BLaER1 treated with 17β-estradiol and CSF1 and Interleukin-3, amounts not matched to agents 10 nM and 100 nM (cell line): ENCODE measurements around the gene HTR5A.

Source experiments
- H3K27ac ChIP-seq, 11 experiments: shearing (Covaris generic); formaldehyde crosslinking; 2 replicates each; pipeline ENCODE4 v1.8.1; 2022
- H3K27me3 ChIP-seq, 11 experiments: shearing (Covaris generic); formaldehyde crosslinking; 2 replicates each; pipeline ENCODE4 v1.8.1; 2022
- H3K36me3 ChIP-seq, 11 experiments: shearing (Covaris generic); formaldehyde crosslinking; 2 replicates each; pipeline ENCODE4 v1.8.1; 2022
- H3K4me1 ChIP-seq, 10 experiments: shearing (Covaris generic); formaldehyde crosslinking; 2 replicates each; pipeline ENCODE4 v1.8.1; 2022
- H3K4me2 ChIP-seq, 11 experiments: shearing (Covaris generic); formaldehyde crosslinking; 2 replicates each; pipeline ENCODE4 v1.8.1; 2022
- H3K4me3 ChIP-seq, 10 experiments: shearing (Covaris generic); formaldehyde crosslinking; 2 replicates each; pipeline ENCODE4 v1.8.1; 2022
- H3K9ac ChIP-seq, 11 experiments: shearing (Covaris generic); formaldehyde crosslinking; 2 replicates each; pipeline ENCODE4 v1.8.1; 2022
- H3K9me3 ChIP-seq, 11 experiments: shearing (Covaris generic); formaldehyde crosslinking; replicated peaks in 1 of 11; 2 replicates each; pipeline ENCODE4 v1.8.1; 2022
- H4K20me1 ChIP-seq, 11 experiments: shearing (Covaris generic); formaldehyde crosslinking; 2 replicates each; pipeline ENCODE4 v1.8.1; 2022
- Cebpa-rat ChIP-seq, 11 experiments: shearing (Covaris generic); IDR thresholded peaks; 2 replicates each; pipeline ENCODE4 v1.8.1; 2022

HTR5A gene

GRCh38 chr7:155123413-155123812 is 53.3 kb downstream of the HTR5A start:
- Histone ChIP-seq H3K27me3 (no peaks in the 10 kb centered on the region), H3K36me3 (no peaks in the 10 kb centered on the region), H3K4me3 (no peak overlapping the region), H3K9ac (no peak overlapping the region), H3K4me2 (no peak overlapping the region), H3K9me3 (peaks cover 12 to 27% (median 19%) of the 10 kb centered on the region in 11 experiments; a peak in 21 of 22 replicates), H3K27ac (no peak overlapping the region), H3K4me1 (no peaks in the 10 kb centered on the region), H4K20me1 (no peaks in the 10 kb centered on the region)
- TF ChIP-seq Cebpa-rat (IDR thresholded peaks at IDR 0.05) = no peak

DNA sequence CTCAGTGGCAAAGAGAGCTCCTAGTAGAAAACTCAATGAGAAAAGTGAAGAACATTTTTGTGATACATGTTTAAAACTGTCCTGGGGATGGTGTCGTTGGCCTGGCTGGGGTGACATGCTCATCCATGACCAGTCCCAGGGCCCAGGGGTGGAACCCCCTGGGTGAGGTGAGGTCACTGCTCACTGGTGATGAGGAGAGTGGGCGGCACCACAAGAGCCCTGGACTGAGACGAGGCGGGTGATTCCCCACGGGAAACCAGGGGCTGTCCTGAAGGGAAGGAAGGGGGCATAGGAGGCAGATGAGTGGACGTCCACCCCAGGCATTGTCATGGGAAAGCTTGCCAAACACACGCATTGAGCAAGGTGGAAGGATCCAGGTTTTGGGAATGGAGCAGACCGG is 54.6 kb downstream of the HTR5A start:
- TF ChIP-seq Cebpa-rat (IDR thresholded peaks at IDR 0.05) = no peak
- H3K27ac ChIP-seq = no peak overlapping the region
- no peak overlapping the region for H3K4me2 ChIP-seq
- no peaks in the 10 kb centered on the region for H4K20me1 ChIP-seq
- no peak overlapping the region for H3K9ac ChIP-seq
- no peaks in the 10 kb centered on the region for H3K27me3 ChIP-seq
- H3K4me3 ChIP-seq = no peak overlapping the region
- H3K4me1 ChIP-seq = no peaks in the 10 kb centered on the region
- H3K9me3 ChIP-seq = peaks cover 9 to 23% (median 15%) of the 10 kb centered on the region in 11 experiments; a peak in 21 of 22 replicates
- H3K36me3 ChIP-seq = no peaks in the 10 kb centered on the region

- Histone ChIP-seq H3K27me3 (no peaks in the 10 kb centered on the region), H3K4me3 (no peak overlapping the region), H3K4me1 (no peaks in the 10 kb centered on the region), H3K27ac (no peak overlapping the region), H3K9ac (no peak overlapping the region), H3K4me2 (no peak overlapping the region), H4K20me1 (no peaks in the 10 kb centered on the region), H3K9me3 (peaks cover 0 to 12% (median 0%) of the 10 kb centered on the region in 11 experiments; a peak in 6 of 22 replicates), H3K36me3 (no peaks in the 10 kb centered on the region)
- no peak for TF ChIP-seq Cebpa-rat (IDR thresholded peaks at IDR 0.05)
Observed at GRCh38 chr7:155129186-155129585, 59.1 kb downstream of the HTR5A start.

DNA sequence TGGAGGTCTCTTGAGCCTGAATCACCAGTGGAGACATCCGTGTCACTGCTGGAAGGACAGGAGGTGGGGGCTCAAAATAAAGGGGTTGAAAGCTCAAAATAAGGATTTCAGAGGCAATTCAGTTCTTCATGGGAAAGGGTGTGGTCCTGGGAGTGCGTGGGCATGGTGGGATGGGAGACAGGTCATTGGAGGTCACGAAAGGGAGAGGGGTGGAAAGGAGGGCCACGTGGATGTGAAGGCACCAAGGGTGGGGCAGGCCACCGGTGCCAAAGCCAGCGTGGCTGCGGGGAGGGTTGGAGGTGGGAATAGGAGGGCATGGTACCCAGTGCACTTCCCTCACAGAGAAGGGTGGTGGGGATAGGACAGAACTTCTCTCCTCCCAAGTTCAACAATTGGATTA is 59.7 kb downstream of the HTR5A start:
- Histone ChIP-seq H3K27me3 (no peaks in the 10 kb centered on the region), H3K4me2 (no peak overlapping the region), H3K4me1 (no peaks in the 10 kb centered on the region), H4K20me1 (no peaks in the 10 kb centered on the region), H3K9ac (no peak overlapping the region), H3K36me3 (no peaks in the 10 kb centered on the region), H3K27ac (no peak overlapping the region), H3K9me3 (peaks cover 0 to 12% (median 0%) of the 10 kb centered on the region in 11 experiments; a peak in 6 of 22 replicates), H3K4me3 (no peak overlapping the region)
- TF ChIP-seq Cebpa-rat (IDR thresholded peaks at IDR 0.05) = no peak

DNA sequence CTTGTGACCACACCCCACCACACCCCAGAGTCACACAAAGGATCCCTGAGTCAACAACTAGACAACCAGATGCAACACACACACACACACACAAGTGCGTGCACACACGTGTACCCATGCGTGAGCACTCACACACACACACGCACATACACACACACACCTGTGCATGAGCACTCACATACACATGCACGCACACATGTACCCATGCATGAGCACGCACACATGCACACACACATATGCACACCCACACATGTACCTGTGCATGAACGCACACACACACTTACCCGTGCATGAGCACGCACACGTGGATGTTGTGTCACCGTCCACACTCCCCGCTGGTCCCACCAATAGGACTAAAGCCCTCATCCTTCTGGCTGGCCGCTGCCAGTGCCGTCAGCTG is 60.4 kb downstream of the HTR5A start:
- Histone ChIP-seq H3K9ac (no peak overlapping the region), H3K4me1 (no peaks in the 10 kb centered on the region), H3K9me3 (peaks cover 0 to 12% (median 0%) of the 10 kb centered on the region in 11 experiments; a peak in 6 of 22 replicates), H3K27me3 (no peaks in the 10 kb centered on the region), H3K27ac (no peak overlapping the region), H3K36me3 (no peaks in the 10 kb centered on the region), H3K4me3 (no peak overlapping the region), H4K20me1 (no peaks in the 10 kb centered on the region), H3K4me2 (no peak overlapping the region)
- no peak for TF ChIP-seq Cebpa-rat (IDR thresholded peaks at IDR 0.05)

DNA sequence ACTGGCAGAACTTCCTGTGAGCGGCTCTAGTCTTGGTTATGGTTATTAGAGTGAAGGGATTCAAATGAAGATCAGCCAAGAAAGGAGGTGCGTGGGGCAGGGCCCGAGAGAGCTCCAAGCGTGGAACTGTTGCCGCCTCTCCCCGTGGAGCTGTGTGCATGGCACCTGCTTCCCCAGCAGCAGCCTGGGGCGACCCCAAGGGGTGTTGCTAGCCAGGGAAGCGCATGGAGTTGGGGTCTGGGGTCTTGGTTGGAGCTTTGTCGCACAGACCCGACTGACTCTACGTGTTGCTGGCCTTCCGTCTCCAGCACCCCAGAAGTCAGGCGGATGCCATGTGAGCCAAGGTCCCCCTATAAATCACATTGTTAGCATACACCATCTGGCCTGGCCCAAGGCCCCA is 61.0 kb downstream of the HTR5A start:
- H3K4me3 ChIP-seq = no peak overlapping the region
- H3K9ac ChIP-seq = no peak overlapping the region
- H3K36me3 ChIP-seq = no peaks in the 10 kb centered on the region
- TF ChIP-seq Cebpa-rat (IDR thresholded peaks at IDR 0.05) = no peak
- no peak overlapping the region for H3K4me2 ChIP-seq
- no peaks in the 10 kb centered on the region for H3K4me1 ChIP-seq
- H3K27me3 ChIP-seq = no peaks in the 10 kb centered on the region
- H4K20me1 ChIP-seq = no peaks in the 10 kb centered on the region
- H3K9me3 ChIP-seq = peaks cover 0 to 12% (median 0%) of the 10 kb centered on the region in 11 experiments; a peak in 6 of 22 replicates
- H3K27ac ChIP-seq = no peak overlapping the region

- Histone ChIP-seq H3K27ac (no peak overlapping the region), H3K4me2 (no peak overlapping the region), H3K9ac (no peak overlapping the region), H3K9me3 (peaks cover 0 to 12% (median 0%) of the 10 kb centered on the region in 11 experiments; a peak in 6 of 22 replicates), H3K4me1 (no peaks in the 10 kb centered on the region), H3K27me3 (no peaks in the 10 kb centered on the region; a peak in 1 of 22 replicates), H4K20me1 (no peaks in the 10 kb centered on the region), H3K4me3 (no peak overlapping the region), H3K36me3 (no peaks in the 10 kb centered on the region)
- TF ChIP-seq Cebpa-rat (IDR thresholded peaks at IDR 0.05) = no peak
Observed at GRCh38 chr7:155132431-155132830, 62.3 kb downstream of the HTR5A start.

GRCh38 chr7:155136619-155137243 is 66.6 kb downstream of the HTR5A start:
- no peak overlapping the region for H3K4me2 ChIP-seq
- no peaks in the 10 kb centered on the region for H4K20me1 ChIP-seq
- no peak overlapping the region for H3K4me3 ChIP-seq
- H3K36me3 ChIP-seq = no peaks in the 10 kb centered on the region
- no peaks in the 10 kb centered on the region; a peak in 1 of 22 replicates for H3K27me3 ChIP-seq
- TF ChIP-seq Cebpa-rat (IDR thresholded peaks at IDR 0.05) = no peak
- H3K27ac ChIP-seq = no peak overlapping the region
- H3K9me3 ChIP-seq = no peaks in the 10 kb centered on the region; a peak in 1 of 22 replicates
- peaks cover 0 to 8% (median 2%) of the 10 kb centered on the region in 10 experiments; a peak in 9 of 20 replicates for H3K4me1 ChIP-seq
- no peak overlapping the region for H3K9ac ChIP-seq
